HCT116 (cell line): ENCODE data around the gene ELOVL5.

ENCODE experiments used
- EZH2phosphoT487 ChIP-seq: fragments of 200-600 bp; IDR thresholded peaks from 2 replicates; pipeline ENCODE4 v1.6.1; 2018; ENCODE audit warnings: antibody characterized with exemption, borderline replicate concordance
- JUND ChIP-seq: IDR thresholded peaks from 2 replicates; pipeline ENCODE4 v1.6.1; 2012
- POLR2A ChIP-seq: IDR thresholded peaks from 2 replicates; pipeline ENCODE4 v1.7.0; 2011; ENCODE audit warnings: borderline replicate concordance; ENCODE audit not compliant: insufficient read depth, insufficient read length; ENCODE audit errors: extremely low read depth
- SIN3A ChIP-seq: IDR thresholded peaks from 2 replicates; pipeline ENCODE4 v1.6.1; 2012; ENCODE audit warnings: low read depth
- TF ChIP-seq, protein P1 (sequence below), 3 experiments: fragments of 200-600 bp in 1 of 3; sonication (generic) in 1 of 3; IDR thresholded peaks in 2 of 3; conservative IDR thresholded peaks in 1 of 3; 2 replicates each; pipeline ENCODE4 v1.5.1; 2012 to 2017; ENCODE audit warnings: low read depth in 2 of 3, low read length in 2 of 3, antibody characterized with exemption in 1 of 3, borderline replicate concordance in 1 of 3, control low read depth in 1 of 3, mild to moderate bottlenecking in 1 of 3, mixed read lengths in 1 of 3, mixed run types in 1 of 3, moderate library complexity in 1 of 3; ENCODE audit not compliant: insufficient read depth in 1 of 3
- TF ChIP-seq, protein P2 (sequence below): IDR thresholded peaks from 2 replicates; pipeline ENCODE4 v1.6.1; 2012
- TF ChIP-seq, protein P3 (sequence below): IDR thresholded peaks from 2 replicates; pipeline ENCODE4 v1.6.1; 2011; ENCODE audit warnings: mild to moderate bottlenecking, low read length, moderate library complexity; ENCODE audit not compliant: insufficient replicate concordance; ENCODE audit errors: extremely low read depth

DNA sequence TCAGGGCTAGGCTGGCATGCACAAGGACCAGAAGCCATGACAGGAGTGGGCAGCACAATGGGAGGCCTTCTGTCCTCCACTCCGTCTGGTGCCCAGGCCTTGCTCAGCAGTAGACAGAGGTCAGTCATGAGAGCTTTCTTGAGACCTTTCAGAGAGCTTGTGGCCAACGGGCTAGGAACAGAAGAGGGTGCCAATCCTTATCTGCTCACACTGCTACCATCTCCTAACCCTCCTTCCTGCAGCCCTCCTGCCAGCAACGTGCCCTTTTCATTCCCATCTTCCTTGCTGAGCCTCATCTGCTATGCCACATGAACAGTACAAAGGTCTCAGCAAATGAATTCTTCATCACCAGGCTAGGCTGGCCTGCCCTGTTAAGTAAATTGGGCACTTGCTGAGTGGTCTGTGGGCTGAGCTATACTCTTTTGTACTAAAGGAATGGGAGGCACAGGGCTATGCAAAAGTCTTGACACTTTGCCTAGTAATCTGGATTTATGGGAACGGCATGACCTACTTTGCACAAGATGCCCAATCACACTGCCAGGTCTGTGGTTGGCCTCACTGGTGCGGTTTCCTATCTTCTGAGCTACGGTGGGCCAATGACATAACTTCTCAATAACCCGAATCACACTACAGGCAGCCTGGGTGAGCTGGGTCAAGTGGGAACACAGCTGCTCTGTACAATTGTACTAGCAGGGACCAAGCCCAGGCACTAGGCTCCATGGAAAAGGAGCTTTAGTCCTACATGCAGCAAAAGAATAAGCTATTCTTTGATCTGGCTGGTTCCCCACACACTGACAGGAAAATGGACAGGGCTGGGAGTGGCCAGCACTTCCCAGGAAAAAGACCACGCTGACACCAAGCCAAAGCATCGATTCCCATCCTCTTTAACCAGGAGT, 47.8 kb downstream of the ELOVL5 start:
- TF ChIP-seq, protein P1, sequence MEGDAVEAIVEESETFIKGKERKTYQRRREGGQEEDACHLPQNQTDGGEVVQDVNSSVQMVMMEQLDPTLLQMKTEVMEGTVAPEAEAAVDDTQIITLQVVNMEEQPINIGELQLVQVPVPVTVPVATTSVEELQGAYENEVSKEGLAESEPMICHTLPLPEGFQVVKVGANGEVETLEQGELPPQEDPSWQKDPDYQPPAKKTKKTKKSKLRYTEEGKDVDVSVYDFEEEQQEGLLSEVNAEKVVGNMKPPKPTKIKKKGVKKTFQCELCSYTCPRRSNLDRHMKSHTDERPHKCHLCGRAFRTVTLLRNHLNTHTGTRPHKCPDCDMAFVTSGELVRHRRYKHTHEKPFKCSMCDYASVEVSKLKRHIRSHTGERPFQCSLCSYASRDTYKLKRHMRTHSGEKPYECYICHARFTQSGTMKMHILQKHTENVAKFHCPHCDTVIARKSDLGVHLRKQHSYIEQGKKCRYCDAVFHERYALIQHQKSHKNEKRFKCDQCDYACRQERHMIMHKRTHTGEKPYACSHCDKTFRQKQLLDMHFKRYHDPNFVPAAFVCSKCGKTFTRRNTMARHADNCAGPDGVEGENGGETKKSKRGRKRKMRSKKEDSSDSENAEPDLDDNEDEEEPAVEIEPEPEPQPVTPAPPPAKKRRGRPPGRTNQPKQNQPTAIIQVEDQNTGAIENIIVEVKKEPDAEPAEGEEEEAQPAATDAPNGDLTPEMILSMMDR (IDR thresholded peaks at IDR 0.05 in 2 of 3, conservative IDR thresholded peaks at IDR 0.05 in 1 of 3; ENCODE audit: borderline replicate concordance in 1 of 3, insufficient read depth in 1 of 3, low read depth in 2 of 3, low read length in 2 of 3): no peak
- TF ChIP-seq, protein P2, sequence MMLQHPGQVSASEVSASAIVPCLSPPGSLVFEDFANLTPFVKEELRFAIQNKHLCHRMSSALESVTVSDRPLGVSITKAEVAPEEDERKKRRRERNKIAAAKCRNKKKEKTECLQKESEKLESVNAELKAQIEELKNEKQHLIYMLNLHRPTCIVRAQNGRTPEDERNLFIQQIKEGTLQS: no peak
- TF ChIP-seq, protein P3, sequence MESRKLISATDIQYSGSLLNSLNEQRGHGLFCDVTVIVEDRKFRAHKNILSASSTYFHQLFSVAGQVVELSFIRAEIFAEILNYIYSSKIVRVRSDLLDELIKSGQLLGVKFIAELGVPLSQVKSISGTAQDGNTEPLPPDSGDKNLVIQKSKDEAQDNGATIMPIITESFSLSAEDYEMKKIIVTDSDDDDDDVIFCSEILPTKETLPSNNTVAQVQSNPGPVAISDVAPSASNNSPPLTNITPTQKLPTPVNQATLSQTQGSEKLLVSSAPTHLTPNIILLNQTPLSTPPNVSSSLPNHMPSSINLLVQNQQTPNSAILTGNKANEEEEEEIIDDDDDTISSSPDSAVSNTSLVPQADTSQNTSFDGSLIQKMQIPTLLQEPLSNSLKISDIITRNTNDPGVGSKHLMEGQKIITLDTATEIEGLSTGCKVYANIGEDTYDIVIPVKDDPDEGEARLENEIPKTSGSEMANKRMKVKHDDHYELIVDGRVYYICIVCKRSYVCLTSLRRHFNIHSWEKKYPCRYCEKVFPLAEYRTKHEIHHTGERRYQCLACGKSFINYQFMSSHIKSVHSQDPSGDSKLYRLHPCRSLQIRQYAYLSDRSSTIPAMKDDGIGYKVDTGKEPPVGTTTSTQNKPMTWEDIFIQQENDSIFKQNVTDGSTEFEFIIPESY: no peak
- TF ChIP-seq EZH2phosphoT487 (no peak), POLR2A (no peak), JUND (no peak), SIN3A (no peak)
